HepG2 (cell line): ENCODE data around the gene GDPD4. TPM values are rescaled to one million over a fixed set of nuclear protein-coding genes. Genes with fewer than 3 reads are reported as not detected.

Experiments
- ATF7 ChIP-seq, 2 experiments: fragments of 450-650 bp in 1 of 2; sonication (generic) in 1 of 2; formaldehyde crosslinking in 1 of 2; IDR thresholded peaks; 2 replicates each; pipeline versions ENCODE4 v1.4.0 to v1.6.1; 2016 to 2020; ENCODE audit warnings: antibody characterized with exemption in 1 of 2, mild to moderate bottlenecking in 1 of 2, missing genetic modification reagents in 1 of 2
- HMG20A ChIP-seq: IDR thresholded peaks from 2 replicates; pipeline ENCODE4 v1.6.1; 2016; ENCODE audit warnings: borderline replicate concordance
- HNF1A ChIP-seq, 2 experiments: sonication (generic) in 1 of 2; formaldehyde crosslinking in 1 of 2; IDR thresholded peaks; 2 replicates each; pipeline versions ENCODE4 v1.4.0 to v1.6.1; 2016 to 2020; ENCODE audit warnings: borderline replicate concordance in 1 of 2, low read depth in 1 of 2, mild to moderate bottlenecking in 1 of 2, missing genetic modification reagents in 1 of 2
- SMARCC2 ChIP-seq: fragments of 450-650 bp; IDR thresholded peaks from 2 replicates; pipeline ENCODE4 v1.6.1; 2017; ENCODE audit warnings: antibody characterized with exemption, mild to moderate bottlenecking
- SNAPC4 ChIP-seq: sonication (generic); formaldehyde crosslinking; IDR thresholded peaks from 2 replicates; pipeline ENCODE4 v1.4.0; 2020; ENCODE audit warnings: mild to moderate bottlenecking, missing genetic modification reagents
- ZNF552 ChIP-seq: sonication (generic); formaldehyde crosslinking; IDR thresholded peaks from 2 replicates; pipeline ENCODE4 v1.9.0; 2022; ENCODE audit warnings: missing genetic modification reagents, mild to moderate bottlenecking, borderline replicate concordance
- polyA plus RNA-seq, 8 experiments: library from polyadenylated mRNA; depleted of rRNA in 3 of 8; stranded (reverse) in 7 of 8; unstranded in 1 of 8; fragments of >200 nt; fragmentation: Illumina TruSeq in 4 of 8; extraction: Trizol in 4 of 8; gene quantifications; 2 replicates each; pipeline versions ENCODE4 v1.2.1 to v1.2.3, GENCODE V29; 2011 to 2016; ENCODE audit warnings: low read depth in 4 of 8, missing spikeins in 1 of 8, mixed read lengths in 1 of 8; ENCODE audit not compliant: insufficient read depth in 1 of 8
- total RNA-seq, 5 experiments: library from RNA; depleted of rRNA; stranded (reverse); fragments of >200 nt; fragmentation: Illumina TruSeq; extraction: Trizol; gene quantifications; 2 replicates each; pipeline ENCODE4 v1.2.3, GENCODE V29; 2016; ENCODE audit warnings: low read depth in 1 of 5

GDPD4 gene
- total and polyA plus RNA-seq, 2 of the 13 experiments (the other 11 are each of a cell fraction or from before 2014, with no cell fraction given): not detected

GRCh38 chr11:77308838-77309237, 7.4 kb upstream of the GDPD4 start (continued):
- TF ChIP-seq HNF1A (IDR thresholded peaks at IDR 0.05; ENCODE audit: low read depth) (no peak), HNF1A (CRISPR knock-in tag; IDR thresholded peaks at IDR 0.05; ENCODE audit: borderline replicate concordance) (no peak), ATF7 (IDR thresholded peaks at IDR 0.05) (no peak), ATF7 (CRISPR knock-in tag; IDR thresholded peaks at IDR 0.05) (no peak), HMG20A (CRISPR knock-in tag) (no peak), SMARCC2 (no peak), SNAPC4 (CRISPR knock-in tag) (no peak), ZNF552 (no peak)
